ENCODE data around the gene LIMS2.

The LIMS2 gene, protein sequence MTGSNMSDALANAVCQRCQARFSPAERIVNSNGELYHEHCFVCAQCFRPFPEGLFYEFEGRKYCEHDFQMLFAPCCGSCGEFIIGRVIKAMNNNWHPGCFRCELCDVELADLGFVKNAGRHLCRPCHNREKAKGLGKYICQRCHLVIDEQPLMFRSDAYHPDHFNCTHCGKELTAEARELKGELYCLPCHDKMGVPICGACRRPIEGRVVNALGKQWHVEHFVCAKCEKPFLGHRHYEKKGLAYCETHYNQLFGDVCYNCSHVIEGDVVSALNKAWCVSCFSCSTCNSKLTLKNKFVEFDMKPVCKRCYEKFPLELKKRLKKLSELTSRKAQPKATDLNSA

DNA sequence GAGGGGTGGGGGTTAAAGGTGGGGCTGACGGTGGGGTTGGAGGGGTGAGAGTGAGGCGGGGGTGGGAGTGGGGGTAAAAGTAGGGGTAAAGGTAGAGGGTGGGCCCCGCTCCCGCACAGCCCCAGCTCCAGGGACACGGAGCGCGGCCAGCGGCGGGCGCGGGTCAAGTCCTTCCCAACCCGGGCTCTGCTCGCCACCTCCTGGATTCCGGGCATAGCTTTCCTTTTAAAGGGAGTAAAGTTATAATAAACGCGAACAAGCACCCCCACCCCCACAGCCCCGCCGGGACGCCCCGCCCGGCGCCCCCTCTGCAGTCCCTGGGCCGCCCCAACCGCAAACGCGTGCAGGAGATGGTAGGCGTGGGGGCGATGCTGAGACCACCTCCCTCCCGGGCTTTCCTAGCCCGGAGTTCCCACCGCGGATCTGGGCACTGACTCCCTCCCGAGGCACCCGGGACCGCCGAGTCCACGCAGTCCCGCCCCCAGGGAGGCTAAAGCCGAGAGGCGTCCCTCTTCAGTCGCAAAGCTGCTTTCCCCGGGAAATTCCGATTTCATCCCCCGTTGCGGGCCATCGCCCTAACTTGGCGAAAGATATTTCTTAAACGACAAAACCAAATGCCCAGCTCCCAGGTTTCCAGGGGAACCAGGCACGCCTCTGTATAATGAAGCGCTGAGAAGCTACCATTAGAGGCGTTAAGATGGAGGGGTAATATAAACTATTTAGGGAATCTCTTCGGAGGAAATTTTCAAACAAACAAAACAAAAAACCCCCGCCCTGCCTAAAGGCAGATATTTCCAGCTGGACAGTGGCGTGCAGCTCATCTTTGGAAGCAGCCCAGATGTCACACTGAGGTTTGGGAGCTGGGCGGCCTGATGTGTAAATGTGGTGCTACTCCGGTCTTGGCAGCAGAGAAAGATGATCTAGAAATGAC, at the start of gene LIMS2:
Gene LIMS2, minus strand, starts transcription at position 200 of the 931 bp plus-strand sequence. CDS start 506 bp downstream, outside the sequence.
- peak; percentile 16 for DNase-seq

DNA sequence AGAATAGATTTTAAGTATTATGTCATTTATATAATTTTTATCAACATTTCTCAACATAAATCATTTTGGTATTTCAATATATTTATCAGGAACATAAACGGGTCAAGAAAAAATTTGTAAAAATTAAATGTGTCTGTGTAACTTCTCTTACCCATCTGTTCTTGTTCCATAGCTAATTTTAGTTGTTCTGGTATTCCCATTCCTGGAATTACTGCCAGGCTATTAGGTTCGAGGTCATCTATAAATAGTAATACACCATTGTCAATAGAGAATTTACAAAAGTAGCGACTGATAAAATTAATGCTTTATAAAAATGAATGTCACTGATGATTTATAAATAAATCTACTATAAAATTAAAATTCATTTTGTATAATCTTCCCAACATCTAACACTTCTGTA, 47.5 kb upstream of the LIMS2 start:
- DNase-seq = no peak

DNA sequence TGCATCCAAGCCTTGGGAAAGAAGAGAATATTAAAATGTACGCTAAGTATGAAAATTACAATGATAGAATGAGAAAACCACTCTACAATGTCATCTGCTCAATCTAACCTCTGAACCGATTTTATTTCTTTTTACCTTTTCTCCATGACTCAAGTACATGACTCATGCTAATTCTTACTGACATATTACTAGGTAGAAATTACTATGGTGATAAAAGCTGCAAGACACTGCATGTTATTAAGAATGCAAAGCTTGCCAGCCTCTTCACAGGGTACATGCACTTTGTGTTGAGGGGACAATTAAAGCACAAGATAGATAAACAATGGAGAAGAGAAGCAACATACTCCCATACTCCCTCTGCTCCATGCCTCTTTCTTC, 46.6 kb upstream of the LIMS2 start:
- no peak for DNase-seq

DNA sequence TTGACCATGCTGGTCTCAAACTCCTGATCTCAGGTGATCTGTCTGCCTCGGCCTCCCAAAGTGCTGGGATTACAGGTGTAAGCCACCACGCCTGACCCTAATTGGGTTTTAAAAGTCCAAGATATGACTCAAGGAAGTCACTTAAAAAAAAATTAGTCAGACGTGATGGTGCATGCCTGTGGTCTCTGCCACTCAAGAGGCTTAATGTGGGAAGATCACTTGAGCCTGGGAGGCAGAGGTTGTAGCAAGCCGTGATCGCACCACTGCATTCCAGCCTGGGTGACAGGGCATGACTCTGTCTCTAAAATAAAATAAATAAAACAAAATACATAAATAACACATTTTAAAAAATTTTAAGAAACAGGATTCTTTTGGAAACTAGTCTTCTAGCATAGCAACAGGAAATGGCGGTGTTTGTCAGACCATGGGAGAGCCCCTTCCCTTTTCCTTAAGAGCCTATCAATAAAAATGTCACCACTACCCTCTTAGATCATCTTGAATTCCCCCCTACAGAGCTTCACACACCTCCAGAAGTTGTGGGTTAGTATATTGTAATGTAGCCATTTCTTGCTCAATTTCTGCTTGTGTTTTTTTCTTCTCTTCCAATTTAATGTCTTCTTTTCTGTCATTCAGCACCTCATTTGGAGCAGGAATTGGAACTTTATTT, 46.1 kb upstream of the LIMS2 start:
- DNase-seq = peak; percentile 6

DNA sequence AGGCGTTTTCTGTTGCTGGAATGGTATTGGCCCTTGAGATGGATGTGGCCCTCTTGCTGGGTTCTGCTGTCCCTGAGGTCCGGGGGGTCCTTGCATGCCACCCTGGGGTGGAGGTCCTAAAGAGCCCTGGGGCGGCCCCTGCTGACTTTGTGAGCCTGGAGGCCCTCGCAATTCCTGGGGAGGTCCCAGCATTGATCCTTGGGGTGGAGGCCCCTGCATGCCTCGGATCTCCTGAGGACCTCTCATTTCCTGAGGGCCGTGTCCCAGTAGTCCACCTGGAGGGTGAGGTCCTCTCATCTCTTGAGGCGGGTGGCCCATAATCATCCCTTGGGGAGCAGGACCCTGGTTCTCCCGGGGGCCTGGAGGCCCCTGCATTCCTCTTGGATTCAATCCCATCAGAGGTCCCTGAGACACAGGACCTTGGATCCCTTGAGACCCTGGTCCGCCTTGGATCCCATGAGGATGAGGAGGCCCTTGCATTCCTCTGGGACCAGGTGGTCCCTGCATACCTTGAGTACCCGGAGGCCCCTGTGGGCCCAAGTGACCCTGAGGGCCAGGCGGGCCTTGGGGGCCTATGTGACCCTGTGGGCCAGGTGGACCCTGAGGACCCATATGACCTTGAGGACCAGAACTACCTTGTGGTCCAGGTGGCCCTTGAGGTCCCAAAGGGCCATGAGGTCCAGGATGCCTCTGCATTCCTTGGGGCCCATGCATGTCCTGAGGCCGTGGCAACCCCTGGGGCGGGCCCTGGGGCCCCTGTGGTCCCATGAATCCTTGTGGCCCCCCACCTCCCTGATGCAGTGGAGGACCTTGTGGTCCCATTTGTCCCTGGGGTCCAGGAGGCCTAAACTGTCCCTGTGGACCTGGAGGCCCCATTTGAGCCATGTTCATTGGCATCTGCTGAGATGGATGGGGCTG, 44.2 kb upstream of the LIMS2 start:
- DNase-seq = no peak

DNA sequence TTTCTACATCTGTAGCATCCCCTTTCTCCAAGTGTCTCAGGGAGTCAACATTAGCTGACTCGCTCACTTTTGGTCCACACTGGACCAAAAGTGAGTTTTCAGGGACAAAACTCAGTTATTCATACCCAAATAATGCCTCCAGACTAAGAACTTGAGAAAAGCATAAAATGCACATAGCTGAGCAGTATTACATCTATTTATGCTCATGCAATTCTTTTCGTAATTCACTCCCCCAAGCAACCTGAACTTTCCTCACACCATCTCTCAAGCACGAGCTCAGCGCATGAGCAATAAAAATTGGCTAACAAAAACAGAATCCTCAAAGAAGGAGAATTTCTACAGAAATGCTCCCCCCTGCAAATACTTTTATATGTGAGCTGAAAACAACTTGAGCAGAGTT, 42.9 kb upstream of the LIMS2 start:
- DNase-seq = no peak

DNA sequence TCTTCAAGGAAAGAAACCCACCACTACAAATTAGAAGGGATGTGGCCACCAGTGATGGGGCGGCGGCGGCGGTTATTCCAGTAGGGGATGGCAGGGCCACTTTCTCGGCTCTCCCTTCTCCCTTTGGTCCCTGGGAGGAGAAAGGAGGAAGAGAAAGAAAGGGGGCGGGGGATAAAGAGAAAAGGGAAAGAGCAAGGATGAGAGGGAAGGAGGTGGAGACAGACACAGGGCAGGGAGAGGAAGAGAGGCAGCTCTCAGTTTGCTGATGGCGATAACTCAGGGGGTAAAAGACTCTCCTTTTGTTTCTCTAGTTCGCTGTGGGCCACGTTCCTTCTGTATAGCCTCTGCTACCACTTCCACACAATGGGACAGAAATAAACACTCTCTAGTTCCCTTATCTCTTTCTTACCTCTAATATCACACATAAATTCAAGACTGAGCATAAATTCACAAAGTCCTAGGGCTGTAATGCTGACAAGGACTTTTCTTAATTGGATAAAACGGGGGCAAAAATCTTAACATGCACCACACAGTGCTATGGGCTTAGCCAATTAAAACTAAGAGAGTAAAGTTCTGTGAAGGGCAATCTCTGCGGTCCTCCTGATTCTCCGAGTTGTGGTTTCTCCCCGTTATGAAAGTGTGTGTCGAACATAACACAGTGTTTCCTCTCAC, 40.6 kb upstream of the LIMS2 start:
- no peak for DNase-seq

DNA sequence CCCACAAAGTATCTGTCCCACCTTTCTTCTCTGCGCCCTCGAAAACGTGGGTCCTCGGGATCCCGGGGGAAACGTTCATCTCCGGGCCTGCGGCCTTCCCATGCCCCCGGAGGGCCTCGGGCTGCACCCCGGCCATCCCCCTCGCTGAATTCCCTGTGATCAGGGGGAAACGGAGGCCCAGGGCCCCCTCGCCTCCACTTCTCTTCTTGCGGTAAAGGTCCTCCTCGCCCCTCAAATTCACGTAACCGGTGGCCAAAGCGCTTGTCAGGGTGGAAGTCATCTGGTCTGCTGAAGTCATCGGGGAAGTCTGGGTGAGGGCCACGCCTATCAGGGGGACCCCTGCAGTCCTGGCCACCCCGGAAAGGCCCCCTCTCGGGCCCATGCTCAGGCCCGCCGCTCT, 38.2 kb upstream of the LIMS2 start:
- DNase-seq = no peak

DNA sequence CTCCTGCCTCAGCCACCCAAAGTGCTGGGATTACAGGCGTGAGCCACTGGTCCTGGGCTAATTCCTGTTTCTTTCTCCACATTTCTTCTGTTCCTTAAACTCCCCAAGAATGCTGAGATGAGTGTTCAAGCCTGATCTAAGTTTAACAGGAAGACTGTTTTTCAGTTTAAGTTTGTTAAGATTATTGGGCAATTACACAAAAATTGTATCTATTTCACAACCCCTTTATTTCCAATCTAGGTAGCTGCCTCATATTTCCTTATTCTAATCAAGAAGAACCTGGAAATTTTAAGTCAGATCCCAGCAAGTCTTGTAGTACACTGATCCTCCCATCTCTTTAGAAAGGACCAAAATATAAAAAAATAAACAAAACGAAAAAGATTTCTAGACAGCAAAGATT, 37.7 kb upstream of the LIMS2 start:
- DNase-seq = no peak

DNA sequence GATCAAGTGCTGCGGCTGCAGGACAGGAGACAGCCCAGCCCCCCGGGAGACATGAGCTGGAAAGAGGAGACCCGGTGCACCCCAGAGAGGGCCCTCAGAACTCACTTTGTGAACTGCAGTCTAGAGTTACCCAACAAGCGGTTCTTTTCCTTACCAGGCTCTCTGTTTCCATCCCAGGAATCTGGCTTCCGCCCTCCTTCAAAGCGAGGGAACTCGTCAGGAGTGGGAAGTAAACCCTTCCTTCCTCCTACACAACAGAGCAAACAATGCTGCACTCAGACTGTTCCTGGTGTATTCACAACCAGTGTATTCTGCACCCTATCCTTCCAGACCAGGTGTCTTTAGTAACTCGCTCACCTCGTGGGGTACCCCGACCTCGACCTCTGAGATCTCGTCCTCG, 34.0 kb upstream of the LIMS2 start:
- DNase-seq = no peak

DNA sequence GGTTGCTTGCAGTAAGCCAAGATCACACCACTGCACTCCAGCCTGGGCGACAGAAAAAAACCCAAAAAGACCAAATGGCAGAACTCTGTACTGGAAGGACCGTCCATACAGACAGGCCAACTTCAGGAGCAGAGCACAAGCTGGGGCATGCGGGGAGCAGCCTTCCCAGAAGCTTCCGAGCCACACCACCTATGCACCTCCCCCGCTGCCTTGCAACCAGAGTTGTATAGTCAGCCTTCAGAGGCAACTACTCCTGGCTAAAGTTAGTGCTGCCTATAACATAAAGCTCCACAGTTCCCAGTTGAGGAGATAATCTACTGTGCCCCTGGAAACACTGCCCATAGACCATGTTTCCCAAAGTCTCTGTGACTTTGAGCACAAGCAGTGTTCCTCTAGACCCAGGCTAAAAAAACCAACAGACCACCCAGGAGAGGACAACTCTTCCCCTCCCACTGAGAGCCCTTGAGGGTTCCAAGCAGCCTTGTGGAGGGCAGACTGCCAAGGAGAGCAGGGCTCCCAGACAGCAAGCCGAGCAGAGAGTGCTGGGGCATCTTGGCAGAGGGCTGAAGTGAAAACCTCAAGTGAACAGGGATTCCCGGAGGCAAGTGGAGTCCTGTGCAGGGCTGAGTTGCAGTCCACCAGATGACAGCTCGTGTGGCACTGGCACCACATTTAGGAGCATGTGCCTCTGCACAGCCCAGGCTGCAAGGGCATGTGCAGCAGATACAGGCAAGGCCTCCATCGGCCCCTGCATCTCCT, 32.7 kb upstream of the LIMS2 start:
- DNase-seq = no peak

DNA sequence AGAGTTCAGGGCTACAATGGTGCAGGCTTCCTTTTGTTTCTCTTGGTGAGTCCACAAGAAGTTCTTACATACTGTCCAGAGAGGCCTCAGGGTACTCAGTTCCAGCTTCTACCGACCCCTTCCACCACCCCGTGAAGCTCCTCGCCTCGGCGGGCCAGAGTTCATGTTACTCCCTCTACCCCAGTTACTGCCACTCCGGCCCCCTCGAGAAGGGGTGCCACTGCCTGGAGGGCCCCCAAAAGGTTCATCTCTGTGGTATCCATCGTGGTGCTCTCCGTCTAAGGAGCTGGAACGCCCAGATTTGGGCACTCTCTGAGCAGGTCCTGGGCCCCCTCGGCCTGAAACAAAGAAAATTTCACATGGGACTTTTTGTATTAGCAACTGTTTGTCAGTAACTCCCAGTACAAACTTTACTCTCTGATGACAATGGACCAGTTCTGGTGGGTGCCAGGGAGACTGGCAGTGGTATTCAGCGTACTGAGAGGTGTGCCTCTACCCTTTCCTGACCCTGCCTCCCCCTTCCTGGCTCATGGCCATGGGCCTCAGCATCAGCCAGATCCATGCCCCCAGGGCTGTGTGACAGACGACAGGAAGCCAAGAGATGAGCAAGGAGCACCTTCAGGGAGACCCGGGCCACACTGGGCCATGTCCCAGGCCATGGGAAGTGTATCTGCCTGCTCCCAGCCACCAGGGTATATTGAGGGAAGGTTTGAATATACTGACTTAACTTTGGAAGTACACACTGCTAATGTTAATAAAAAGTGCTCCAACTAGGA, 31.1 kb upstream of the LIMS2 start:
- DNase-seq = no peak

DNA sequence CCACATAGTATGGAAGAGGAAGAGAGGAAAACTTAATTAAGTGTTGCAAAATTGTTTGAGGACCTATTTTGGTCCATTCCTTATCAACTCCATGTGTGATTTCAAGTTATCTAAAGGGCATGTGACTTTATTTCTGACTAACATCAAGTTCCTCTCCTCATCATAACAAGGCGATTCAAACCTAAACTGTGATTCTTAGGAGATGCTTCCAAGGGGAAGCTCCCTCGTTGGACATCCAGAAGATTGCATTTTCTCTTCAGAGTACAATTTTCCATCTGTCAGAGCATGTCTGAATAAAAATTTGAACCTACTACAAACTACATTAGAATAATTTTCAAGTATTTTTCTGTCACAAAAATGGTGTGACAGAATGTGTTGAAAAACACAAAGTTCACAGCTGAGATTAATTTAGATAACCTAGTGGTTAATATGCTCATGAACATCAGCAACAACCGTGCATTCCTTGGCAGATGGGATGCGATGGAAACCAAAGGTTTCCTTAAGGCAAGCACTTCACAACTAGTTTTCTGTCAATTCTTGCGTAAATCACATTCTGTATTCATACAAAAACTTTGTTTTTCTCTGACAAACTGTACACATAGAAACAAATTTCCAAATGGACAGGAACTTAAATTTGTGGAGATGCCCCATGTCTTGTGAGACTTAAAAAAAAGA, 30.2 kb upstream of the LIMS2 start:
- DNase-seq = no peak

DNA sequence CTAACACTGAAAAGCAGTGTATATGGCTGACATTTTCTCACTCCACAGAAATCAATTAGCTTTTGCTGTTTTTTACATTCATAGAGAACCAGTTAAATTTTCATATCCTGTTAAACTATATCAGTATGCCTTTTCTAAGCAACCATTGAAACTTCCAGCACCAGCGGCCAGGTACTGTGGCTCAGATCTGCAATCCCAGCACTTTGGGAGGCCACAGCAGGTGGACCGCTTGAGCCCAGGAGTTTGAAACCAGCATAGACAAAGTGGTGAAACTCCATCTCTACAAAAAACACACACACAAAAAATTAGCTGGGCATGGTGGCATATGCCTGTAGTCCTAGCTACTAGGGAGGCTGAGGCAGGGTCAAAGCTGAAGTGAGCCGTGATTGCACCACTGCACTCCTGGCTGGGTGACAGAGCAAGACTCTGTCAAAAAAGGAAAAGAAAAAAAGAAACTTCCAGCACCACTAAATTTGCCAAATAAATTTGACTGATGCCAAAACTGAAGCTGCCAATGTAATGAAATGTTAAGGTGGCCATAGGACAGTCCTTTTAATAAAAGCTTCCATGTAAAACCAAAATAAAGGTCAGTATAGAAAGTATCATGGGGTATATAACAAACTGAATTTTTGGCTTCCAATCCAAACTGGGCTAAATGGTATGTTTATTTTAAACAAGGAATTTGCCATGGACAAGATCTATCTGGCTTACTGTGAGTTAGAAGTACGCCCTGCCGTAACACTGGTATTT, 29.5 kb upstream of the LIMS2 start:
- no peak for DNase-seq

DNA sequence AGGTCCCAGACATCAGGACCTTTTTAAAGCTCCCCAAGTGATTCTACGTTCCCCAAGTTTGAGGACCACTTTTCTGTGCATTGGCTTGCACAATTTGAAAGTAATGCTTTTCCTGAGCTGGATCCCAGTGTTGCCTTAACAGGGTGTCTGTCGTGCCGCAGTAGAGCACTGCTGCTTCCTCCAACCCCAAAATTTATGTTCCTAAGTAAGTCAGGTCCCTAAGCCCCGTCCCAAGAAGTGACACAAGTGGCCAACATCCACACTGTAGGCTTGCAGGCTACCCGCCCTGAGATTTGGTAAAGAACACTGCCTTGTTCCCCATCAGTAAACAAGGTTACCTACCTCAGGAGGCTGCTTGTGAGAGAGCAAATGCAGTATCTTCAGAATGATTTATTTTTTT, 28.0 kb upstream of the LIMS2 start:
- DNase-seq = no peak

DNA sequence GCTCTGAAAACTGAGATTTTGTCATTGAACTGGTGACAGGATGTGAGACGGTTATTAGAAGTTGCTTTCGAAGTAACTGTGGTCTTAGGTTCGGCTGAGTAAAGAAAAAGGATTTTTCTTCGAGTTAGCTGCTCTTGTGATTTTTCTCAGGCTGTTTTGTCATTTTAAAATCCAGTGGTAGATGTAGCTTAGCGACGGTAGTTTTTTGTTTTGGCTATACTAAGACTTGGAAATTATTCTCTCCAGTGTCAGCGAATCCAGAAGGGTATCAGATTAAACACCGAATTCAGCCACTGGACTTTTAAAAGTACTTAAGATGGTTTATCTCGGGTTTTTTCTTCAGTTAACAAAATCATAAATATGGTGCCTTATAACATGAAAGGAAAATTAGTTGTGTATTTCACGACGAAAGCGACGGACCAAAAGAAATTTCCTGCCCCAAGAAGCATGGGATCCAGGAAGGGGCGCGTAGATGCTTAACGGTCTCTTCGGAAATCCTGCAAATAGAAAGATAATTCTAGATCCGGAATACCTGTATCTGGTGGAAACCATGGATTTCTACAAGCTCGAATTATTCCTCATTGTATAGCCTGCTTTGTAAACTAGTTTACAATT, 27.2 kb upstream of the LIMS2 start:
- DNase-seq = no peak

DNA sequence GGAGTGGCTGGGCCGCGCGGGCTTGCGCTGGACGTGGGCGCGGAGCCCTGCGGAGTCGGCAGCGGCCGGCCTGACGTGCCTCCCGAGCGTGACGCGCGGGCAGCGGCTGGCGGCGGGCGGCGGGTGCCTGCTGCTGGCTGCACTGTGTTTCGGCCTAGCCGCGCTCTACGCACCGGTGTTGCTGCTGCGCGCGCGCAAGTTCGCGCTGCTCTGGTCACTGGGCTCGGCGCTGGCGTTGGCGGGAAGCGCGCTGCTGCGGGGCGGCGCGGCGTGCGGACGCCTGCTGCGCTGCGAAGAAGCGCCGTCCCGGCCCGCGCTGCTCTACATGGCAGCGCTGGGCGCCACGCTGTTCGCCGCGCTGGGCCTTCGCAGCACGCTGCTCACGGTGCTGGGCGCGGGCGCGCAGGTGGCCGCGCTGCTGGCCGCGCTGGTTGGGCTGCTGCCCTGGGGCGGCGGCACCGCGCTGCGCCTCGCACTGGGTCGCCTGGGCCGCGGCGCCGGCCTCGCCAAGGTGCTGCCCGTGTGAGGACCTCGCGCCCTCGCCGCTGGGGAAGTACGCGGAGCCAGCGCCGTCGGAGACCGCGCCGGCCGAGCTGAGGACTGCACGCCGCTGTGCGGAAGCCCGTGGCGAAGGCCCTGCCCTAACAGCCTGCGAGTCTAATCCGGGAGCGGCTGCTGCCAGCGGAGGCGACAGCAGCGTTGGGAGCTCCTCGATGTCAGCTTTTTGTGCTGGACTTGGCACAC, 26.5 kb upstream of the LIMS2 start:
- DNase-seq = no peak

DNA sequence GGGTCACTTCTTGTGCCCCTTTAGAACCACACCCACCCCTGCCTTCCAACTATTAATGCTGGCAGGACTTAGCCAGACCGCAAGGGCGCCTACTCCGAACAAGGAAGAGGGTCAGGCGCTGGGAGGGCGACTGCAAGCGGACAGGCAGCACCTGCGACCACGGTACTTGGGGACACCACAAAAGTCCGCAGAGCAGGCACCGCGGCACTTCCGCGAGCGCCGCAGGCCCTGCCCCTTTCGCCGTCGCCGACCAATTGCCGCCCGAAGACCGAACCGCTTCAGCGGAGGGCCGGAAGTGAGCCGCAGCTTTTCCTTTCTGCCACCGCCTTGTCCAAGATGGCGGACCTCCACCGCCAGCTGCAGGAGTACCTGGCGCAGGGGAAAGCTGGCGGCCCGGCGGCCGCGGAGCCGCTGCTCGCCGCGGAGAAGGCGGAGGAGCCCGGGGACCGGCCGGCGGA, 25.9 kb upstream of the LIMS2 start, which contains the start of gene SFT2D3:
Gene SFT2D3, plus strand, starts transcription at position 305 of the 458 bp plus-strand sequence. Its CDS starts 32 bp downstream, at position 337.
- peak; percentile 77 for DNase-seq
